ENCODE results near the gene TMEM108.

Gene TMEM108

DNA sequence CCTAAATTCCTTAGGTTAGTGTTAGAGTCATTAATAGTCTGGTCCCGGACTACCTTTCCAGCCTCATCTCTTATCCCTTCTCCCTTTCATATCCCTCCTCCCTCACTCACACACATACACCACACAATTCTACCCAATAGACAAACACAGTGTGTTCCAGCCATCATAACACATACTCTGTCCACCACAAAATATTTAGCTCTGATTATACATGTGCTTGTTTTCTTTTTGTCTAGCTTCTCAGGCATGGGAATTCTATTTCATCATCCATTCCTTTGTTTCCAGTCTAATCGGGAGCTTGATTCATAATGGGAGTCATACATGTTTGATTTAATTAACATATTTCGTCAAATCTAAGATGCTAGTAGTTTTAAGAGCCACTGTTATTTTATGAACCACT, 199.8 kb downstream of the TMEM108 start:
- DNase-seq: no peak

DNA sequence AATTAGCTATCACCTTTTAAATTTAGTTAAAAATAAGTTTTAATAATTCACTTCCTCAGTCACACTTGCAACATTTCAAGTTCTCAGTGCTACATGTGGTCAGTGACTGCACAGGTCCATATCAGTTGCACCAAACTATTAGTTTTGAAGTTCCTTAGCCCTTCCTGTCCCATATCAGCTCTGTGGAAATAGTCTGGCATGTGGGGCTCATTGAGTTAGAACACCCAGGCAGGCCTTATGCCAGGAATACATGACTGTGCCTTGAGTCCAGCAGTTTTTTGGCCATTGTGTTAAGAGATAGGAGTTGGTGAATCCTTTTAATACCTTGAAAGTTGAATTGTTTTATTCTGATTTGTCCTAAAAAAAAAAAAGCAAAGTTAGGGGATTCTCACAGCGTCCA, 207.9 kb downstream of the TMEM108 start:
- DNase-seq: no peak

DNA sequence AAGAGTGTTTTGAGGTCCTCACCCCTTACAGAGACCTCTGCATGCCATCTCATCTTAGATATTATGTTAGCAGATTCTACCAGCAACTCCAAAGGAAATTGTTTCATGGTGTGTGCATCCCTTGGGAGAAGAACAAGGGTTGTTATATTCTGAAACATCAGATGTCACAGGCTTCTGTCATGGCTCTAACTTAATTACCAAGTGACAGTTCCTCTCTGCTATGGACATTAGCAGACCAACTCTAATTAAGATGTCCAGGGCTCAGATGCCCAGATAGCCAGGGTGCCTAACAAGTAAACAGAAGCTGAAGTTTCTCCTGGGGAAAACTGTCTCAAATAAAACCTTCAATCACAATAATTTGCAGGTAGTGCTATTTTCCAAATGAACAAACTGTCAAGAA, 208.6 kb downstream of the TMEM108 start:
- no peak for DNase-seq

DNA sequence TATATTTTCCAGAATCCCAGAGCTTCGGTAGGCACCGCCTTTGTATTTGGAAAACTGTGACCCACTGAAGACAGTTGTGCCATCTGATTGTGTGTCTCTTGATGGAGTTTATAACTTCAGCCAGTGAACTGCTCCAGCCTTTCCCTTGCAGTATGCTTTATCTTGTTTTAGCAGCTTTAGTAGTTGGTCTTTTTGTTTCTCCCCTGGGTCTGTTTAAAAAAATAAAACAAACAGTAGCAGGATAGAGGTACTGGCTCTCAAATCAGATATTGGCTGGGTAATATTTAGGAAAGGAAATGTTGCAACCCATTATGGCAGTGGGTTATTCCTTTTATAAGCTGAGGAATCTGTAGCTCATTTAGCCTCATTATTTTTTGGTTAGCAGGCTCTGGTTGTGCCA, 210.2 kb downstream of the TMEM108 start:
- no peak for DNase-seq

DNA sequence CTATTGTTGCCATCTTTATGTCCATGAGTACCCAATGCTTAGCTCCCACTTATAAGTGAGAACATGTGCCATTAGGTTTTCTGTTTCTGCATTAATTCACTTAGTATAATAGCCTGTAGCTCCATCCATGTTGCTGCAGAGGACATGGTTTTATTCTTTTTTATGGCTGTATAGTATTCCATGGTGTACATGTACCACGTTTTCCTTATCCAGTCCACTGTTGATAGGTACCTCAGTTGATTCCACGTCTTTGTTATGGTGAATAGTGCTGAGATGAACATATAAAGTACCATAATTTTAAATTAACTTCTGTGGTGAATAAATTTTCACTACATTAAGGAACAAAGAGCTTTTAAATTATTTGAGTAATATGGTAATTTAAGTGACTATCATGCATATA, 211.3 kb downstream of the TMEM108 start:
- DNase-seq: no peak

GRCh38 chr3:133254151-133254550, 216.0 kb downstream of the TMEM108 start:
- no peak for DNase-seq

DNA sequence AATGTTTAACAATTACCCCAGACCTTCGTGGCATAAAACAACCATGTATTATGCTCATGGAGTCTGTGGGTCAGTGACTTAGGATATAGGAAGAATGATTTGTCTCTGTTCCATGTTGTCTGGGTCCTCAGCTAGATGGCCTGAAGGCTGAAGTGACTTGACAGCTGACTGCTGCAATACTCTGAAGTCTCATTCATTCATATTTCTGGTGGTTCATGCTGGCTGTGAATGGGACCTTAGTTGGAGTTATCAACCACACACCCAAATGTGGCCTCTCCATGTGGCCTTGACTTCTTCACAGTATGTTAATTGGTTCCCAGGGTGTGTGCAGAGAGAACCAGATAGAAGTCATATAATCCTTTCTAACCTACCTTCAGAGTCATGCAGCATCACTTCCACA, 216.5 kb downstream of the TMEM108 start:
- DNase-seq: no peak

DNA sequence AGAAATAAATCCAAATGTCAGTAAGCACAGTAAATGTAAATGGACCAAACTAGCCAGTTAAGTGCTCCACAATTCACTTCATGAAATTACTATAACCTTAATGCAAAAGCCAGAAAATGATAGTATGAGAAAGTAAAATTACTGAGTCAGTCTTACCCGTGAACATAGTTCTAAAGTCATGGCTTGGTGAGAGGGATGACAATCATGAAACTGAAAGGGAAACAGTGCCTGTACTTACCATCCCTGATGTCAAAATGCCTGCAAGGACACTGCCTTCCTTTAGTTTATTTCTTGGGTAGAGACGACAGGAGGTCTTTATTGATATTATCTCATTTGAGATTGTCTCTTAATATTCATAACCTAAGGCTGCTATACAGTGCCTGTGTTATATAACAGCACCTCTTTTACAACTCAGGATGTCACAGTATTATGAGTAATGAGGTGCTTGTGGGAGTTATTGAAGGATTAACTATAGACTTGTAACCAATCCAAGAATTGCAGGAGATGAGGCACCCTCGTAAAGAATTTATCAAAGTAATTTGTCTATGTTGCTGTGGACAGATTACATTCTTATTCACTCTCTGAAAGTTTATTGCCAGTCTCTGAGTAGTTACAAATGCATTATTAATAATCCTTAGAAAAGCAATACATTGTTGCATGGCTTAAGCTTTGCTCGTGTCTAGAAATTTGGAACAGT, 218.7 kb downstream of the TMEM108 start:
- no peak for DNase-seq

DNA sequence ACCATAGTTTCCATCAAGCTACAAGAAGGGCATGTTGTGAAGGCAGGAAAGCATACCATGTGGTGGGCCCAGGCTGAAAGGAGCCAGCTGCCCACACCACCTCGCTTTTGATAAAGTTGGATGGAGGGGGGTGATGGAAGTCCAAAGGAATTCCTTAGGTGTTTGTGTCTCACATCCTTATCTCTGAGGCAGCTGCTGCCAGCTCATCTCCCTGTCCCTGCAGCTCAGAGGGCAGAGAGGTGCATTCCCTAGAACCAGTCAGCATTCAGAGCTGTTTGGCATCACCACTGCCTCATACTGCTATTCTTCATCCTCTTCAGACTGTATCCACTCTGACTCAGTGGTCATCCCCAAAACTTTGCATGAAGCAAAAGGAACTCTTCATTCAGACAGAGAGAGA, 220.2 kb downstream of the TMEM108 start:
- no peak for DNase-seq

- no peak for DNase-seq
Measured at GRCh38 chr3:133259767-133260166, 221.6 kb downstream of the TMEM108 start.

- DNase-seq: no peak
Measured at GRCh38 chr3:133262333-133262732, 224.1 kb downstream of the TMEM108 start.

GRCh38 chr3:133264920-133265319, 226.7 kb downstream of the TMEM108 start:
- no peak for DNase-seq

- no peak for DNase-seq
Measured at GRCh38 chr3:133268726-133269134, 230.5 kb downstream of the TMEM108 start.

DNA sequence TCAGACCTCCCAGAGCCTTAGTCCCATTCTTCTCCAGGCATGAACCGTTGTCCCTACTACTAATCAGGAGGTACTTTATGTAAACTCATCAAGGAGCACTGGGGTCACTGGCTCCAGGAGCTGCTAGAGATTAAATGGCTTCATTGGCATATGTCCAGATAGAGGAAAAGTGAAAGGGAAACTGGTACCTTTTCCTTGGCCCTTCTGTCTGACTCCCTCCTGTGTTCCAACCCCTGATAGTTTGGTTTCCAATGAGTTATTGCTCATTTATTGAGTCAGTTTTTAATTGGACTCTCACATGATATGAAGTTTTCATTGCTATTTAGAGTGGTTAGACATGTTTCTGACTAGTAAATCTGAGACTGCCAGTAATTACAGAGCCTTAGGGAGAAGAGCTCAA, 231.2 kb downstream of the TMEM108 start:
- no peak for DNase-seq

- no peak for DNase-seq
Measured at GRCh38 chr3:133270631-133271030, 232.4 kb downstream of the TMEM108 start.

DNA sequence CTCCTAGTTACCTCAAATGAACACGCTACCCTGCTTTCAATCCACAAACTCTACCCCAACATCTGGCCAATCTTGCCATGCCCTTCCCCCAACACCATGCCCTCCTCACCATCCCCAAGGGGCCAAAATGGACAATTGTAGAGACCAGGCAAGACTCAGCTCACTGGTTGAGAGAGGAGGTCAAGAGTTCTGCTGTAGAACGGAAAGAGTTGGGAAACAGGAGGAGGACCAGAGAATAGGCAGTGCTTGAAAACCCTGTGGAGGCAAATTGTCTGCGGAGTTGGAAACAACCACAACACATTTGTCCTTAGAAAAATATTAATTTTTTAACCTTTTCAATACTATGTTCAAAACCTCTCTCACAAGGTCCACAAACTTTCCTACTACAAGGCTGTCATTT, 232.9 kb downstream of the TMEM108 start:
- DNase-seq: no peak

DNA sequence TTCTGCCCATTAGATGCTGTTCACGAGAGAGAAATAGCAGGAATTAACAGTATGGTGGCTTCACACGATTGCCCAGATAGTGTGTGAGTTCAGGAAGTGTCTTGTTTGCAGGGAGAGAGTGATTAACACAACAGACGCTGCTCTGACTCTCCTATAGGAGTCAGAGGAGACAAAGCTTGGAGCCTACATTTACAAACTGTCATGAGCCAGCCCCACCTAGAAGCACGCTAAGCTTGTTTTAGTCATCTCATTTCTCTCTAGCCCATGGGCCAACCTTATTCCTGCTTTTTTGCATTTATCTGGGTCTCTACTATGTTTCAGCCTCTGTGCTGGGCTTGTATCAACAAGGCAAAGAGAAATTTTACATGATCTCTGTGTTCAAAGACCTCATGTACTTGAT, 233.3 kb downstream of the TMEM108 start:
- no peak for DNase-seq

DNA sequence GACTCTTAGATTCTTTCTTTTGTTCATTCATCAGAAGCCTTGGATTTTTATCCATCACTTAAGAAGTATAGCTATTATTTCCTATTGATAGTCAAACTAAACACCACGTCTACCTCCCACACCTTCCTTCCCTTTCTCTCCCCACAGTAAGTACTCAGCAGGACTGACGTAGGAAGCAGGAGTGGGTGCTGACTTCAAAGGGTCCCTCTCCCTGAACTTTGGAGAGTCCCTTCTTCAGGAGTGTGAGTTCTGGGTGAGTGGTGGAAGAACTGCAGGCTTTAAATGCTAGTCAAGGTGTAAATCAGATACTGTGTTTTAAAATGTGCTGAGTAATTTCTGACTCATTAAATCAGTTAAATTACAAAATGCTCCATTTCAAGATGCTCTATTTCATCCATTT, 235.2 kb downstream of the TMEM108 start:
- DNase-seq: no peak

DNA sequence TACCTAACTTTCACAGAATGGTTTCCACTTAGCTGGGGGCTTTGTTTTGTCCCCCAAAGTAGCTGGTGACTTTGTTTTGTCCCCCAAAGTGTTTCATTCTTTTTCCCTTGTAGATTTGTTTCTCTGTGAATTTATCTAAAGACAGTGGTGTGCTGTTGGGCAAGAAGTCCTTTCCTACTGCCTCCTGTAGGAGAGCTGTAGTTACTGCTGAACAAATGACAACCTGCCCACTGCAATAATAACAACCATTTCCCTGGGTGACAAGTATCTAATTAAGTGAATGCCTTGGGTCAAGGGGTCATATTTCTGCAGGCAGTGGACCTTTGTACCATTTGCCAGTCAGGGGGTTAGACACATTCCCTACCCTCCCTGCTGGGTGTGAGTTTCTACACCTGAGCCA, 236.3 kb downstream of the TMEM108 start:
- DNase-seq: no peak

DNA sequence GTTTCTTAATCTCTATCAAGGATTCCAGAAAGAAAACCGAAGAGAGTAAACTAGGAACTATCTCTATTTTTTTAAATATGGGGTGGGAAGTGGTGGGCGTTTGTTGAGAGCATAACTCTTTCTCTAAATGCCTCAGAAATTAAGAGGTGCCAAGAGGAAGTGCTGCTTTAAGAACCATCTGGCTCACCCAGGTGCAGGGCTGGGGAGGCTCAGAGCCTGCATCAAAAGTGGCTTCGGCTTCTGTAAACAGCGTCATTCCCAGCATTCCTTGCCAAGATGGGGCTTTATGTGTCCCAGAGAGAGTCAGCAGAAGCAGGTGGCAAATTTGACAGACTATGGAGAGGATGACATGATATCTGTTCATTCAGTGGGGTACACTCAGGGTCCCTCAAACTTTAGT, 238.4 kb downstream of the TMEM108 start:
- DNase-seq: no peak

DNA sequence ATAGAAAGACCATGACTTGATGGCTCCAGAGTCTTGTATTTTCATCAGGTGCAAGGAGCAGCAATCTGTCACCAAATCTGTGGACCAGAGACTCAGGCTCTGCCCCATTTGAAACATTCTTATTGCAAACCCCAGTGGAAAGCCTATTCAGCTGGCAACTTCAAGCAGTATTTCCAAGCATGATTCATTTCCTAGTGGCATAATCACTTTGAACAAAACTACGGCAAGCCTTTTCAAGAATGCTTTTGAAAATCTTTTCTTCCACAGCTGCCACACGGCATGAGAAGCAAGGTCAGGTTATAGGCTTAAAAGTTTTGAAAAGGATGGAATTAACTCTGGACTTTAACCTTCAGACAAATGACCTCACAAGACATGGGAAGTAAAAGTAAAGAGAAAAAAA, 239.6 kb downstream of the TMEM108 start:
- DNase-seq: no peak

- DNase-seq: no peak
Measured at GRCh38 chr3:133278260-133279043, 240.3 kb downstream of the TMEM108 start.

DNA sequence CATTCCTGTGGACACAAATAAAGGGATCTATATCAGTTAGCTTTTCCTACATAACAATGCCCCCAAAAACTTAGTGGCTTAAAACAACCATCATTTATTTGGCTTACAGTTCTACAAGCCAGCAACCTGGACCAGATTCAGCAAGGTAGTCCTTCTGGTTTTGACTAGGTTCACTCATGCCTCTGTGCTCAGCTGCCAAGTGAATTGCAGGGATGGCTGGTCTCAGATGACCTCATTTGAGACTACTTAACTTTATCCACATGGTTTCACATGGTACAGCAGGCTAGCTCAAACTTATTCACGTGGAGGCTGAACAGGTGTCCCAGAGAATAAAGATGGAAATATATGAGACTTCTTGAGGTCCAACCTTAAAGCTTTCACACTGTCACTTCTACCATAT, 242.4 kb downstream of the TMEM108 start:
- no peak for DNase-seq

DNA sequence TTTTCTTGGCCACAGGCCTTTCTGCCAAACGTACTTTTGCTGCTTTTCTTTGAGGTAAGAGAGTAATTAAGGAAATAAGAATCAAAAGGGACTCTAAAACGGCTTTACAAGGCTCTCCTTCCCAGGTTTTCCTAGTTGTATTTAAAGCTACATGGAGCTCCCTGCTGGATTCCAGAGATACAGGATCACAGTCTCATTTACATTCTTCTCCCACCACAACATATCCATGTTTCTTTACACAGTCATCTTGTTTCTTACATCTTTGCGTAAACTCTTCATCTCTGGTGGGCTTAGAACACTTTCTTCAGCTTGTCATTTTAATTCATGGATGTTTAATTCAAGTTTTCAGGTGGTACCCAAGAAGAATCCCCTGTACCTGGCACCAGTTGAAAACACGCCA, 244.0 kb downstream of the TMEM108 start:
- no peak for DNase-seq

All from activated CD8-positive, alpha-beta memory T cell treated with anti-CD3 and anti-CD28 coated beads for 24 hours (primary cell).